Mammary epithelial cell (primary cell): ENCODE data around the gene VPS72.

Source experiments
- EZH2 ChIP-seq: IDR thresholded peaks from 2 replicates; pipeline ENCODE4 v1.6.1; 2012; ENCODE audit warnings: low read length, inconsistent platforms, borderline replicate concordance
- TF ChIP-seq, protein P1 (sequence below), 2 donors: IDR thresholded peaks in 1 of 2; conservative IDR thresholded peaks in 1 of 2; 2 replicates each; pipeline ENCODE4 v1.5.1; 2011 to 2012; ENCODE audit warnings: inconsistent platforms in 2 of 2, low read length in 2 of 2, mild to moderate bottlenecking in 2 of 2, control low read depth in 1 of 2, low read depth in 1 of 2; ENCODE audit not compliant: insufficient read depth in 1 of 2; ENCODE audit errors: extremely low read depth in 1 of 2

DNA sequence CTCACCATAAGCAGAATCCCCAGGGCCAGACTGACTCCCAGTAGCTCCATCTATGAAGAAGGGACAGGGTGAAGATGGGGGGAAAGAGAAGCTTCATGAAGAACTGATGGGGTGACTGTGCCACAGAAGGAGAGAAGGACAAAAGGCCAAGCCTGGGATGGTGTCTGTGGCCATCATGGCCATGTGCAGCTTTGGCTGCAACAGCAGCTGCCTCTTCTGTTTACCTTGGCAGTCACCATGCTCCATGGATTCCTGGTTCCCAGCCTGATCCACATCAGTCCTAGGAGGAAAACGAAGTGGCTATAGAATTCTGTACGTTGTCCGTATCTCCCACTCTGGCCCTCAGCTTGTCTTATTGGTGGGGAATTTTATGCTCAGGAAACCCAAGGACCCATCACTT, 55.6 kb downstream of the VPS72 start:
- TF ChIP-seq, protein P1, sequence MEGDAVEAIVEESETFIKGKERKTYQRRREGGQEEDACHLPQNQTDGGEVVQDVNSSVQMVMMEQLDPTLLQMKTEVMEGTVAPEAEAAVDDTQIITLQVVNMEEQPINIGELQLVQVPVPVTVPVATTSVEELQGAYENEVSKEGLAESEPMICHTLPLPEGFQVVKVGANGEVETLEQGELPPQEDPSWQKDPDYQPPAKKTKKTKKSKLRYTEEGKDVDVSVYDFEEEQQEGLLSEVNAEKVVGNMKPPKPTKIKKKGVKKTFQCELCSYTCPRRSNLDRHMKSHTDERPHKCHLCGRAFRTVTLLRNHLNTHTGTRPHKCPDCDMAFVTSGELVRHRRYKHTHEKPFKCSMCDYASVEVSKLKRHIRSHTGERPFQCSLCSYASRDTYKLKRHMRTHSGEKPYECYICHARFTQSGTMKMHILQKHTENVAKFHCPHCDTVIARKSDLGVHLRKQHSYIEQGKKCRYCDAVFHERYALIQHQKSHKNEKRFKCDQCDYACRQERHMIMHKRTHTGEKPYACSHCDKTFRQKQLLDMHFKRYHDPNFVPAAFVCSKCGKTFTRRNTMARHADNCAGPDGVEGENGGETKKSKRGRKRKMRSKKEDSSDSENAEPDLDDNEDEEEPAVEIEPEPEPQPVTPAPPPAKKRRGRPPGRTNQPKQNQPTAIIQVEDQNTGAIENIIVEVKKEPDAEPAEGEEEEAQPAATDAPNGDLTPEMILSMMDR (conservative IDR thresholded peaks at IDR 0.05 in 1 of 2, IDR thresholded peaks at IDR 0.05 in 1 of 2; ENCODE audit: extremely low read depth in 1 of 2, insufficient read depth in 1 of 2, low read depth in 1 of 2, low read length in 2 of 2) = no peak
- TF ChIP-seq EZH2 = no peak
